Activated gamma-delta T cell (primary cell): Measurements from ENCODE around the gene CCND2.

Experiments used
- DNase-seq: peaks from one replicate; lab custom pipeline; 2025; lab: John Stamatoyannopoulos, UW

CCND2 gene

GRCh38 chr12:4276524-4277204 is 3.1 kb downstream of the CCND2 start:
- no peak for DNase-seq

GRCh38 chr12:4277205-4277543 is 3.6 kb downstream of the CCND2 start:
- DNase-seq, result no peak

- DNase-seq, result no peak
Measured at GRCh38 chr12:4277857-4278256, 4.3 kb downstream of the CCND2 start.

GRCh38 chr12:4278329-4279197 is 5.0 kb downstream of the CCND2 start:
- no peak for DNase-seq

GRCh38 chr12:4279198-4279690 is 5.7 kb downstream of the CCND2 start:
- DNase-seq, result no peak

GRCh38 chr12:4280351-4281163 is 7.0 kb downstream of the CCND2 start:
- no peak for DNase-seq

GRCh38 chr12:4281173-4281654 is 7.7 kb downstream of the CCND2 start:
- no peak for DNase-seq

GRCh38 chr12:4282103-4282891 is 8.7 kb downstream of the CCND2 start:
- DNase-seq, result no peak

GRCh38 chr12:4282892-4283511 is 9.4 kb downstream of the CCND2 start:
- no peak for DNase-seq

GRCh38 chr12:4283512-4284255 is 10.1 kb downstream of the CCND2 start:
- DNase-seq, result no peak

- DNase-seq, result no peak
Measured at GRCh38 chr12:4284306-4284705, 10.7 kb downstream of the CCND2 start.

- no peak for DNase-seq
Measured at GRCh38 chr12:4285070-4285469, 11.5 kb downstream of the CCND2 start.

- DNase-seq, result no peak
Measured at GRCh38 chr12:4286228-4286627, 12.7 kb downstream of the CCND2 start.

- DNase-seq, result no peak
Measured at GRCh38 chr12:4286771-4287317, 13.3 kb downstream of the CCND2 start.

- no peak for DNase-seq
Measured at GRCh38 chr12:4287325-4288211, 14.0 kb downstream of the CCND2 start.

- no peak for DNase-seq
Measured at GRCh38 chr12:4288296-4289131, 15.0 kb downstream of the CCND2 start.

- no peak for DNase-seq
Measured at GRCh38 chr12:4289231-4289878, 15.8 kb downstream of the CCND2 start.
